Glomerular visceral epithelial cell (primary cell): ENCODE data around the gene COG5.
A peak's percentile ranks its signal among the peaks of the same experiment; 100 is the strongest.
"Not testable (repeated sequence)": the region's sequence is repeated elsewhere in the genome, so short reads cannot be mapped to it uniquely, and the experiment has no call there.

Source experiments
- DNase-seq: peaks from one replicate; pipeline ENCODE4 v3.0.0-alpha.2; 2016; ENCODE audit errors: extremely low spot score

COG5 gene

GRCh38 chr7:107579885-107580715 is 16.4 kb upstream of the COG5 start, which contains the start of gene BCAP29:
Gene BCAP29 (plus strand): TSS chr7:107580246. CDS start chr7:107580773, 527 bp downstream.
- DNase-seq = peak; percentile 72

- no peak for DNase-seq
Observed at GRCh38 chr7:107579554-107579884, 15.8 kb upstream of the COG5 start.

GRCh38 chr7:107573537-107573936 is 9.8 kb upstream of the COG5 start:
- DNase-seq = no peak

GRCh38 chr7:107570298-107570697 is 6.6 kb upstream of the COG5 start:
- no peak for DNase-seq

- peak; percentile 48 for DNase-seq
Observed at GRCh38 chr7:107564553-107565298, 1.0 kb upstream of the COG5 start.

- DNase-seq = no peak
Observed at GRCh38 chr7:107563081-107563774, 492 bp downstream of the COG5 start.

GRCh38 chr7:107560898-107561516 is 2.7 kb downstream of the COG5 start:
- no peak for DNase-seq

- DNase-seq = peak; percentile 5
Observed at GRCh38 chr7:107559864-107560263, 3.9 kb downstream of the COG5 start.

- no peak for DNase-seq
Observed at GRCh38 chr7:107555893-107556292, 7.8 kb downstream of the COG5 start.

GRCh38 chr7:107551936-107552335 is 11.8 kb downstream of the COG5 start:
- no peak for DNase-seq

GRCh38 chr7:107544848-107545591 is 18.7 kb downstream of the COG5 start:
- no peak for DNase-seq

- no peak for DNase-seq
Observed at GRCh38 chr7:107543338-107543993, 20.3 kb downstream of the COG5 start.

- no peak for DNase-seq
Observed at GRCh38 chr7:107538001-107538400, 25.7 kb downstream of the COG5 start.

- not testable (repeated sequence) for DNase-seq
Observed at GRCh38 chr7:107537228-107537627, 26.5 kb downstream of the COG5 start.

- no peak for DNase-seq
Observed at GRCh38 chr7:107534139-107534538, 29.6 kb downstream of the COG5 start.

- no peak for DNase-seq
Observed at GRCh38 chr7:107530751-107531150, 33.0 kb downstream of the COG5 start.

GRCh38 chr7:107528461-107528860 is 35.3 kb downstream of the COG5 start:
- peak; percentile 12 for DNase-seq

- DNase-seq = no peak
Observed at GRCh38 chr7:107527196-107527595, 36.5 kb downstream of the COG5 start.

GRCh38 chr7:107526672-107527071 is 37.0 kb downstream of the COG5 start:
- DNase-seq = no peak

- peak; percentile 26 for DNase-seq
Observed at GRCh38 chr7:107506674-107507339, 56.9 kb downstream of the COG5 start.
